Activated CD8-positive, alpha-beta memory T cell treated with anti-CD3 and anti-CD28 coated beads for 36 hours (primary cell): ENCODE data around the gene PSD. TPM values are rescaled to one million over a fixed set of nuclear protein-coding genes. Genes with fewer than 3 reads are reported as not detected.

Experiments used
- CTCF ChIA-PET: fragments of 350-600 bp; sonication (Branson Sonifier 250); formaldehyde crosslinking; loops from one replicate; lab custom pipeline; 2021; ENCODE audit warnings: antibody characterized with exemption; lab: Charles Lee
- POLR2A ChIA-PET: fragments of 350-600 bp; sonication (Branson Sonifier 250); formaldehyde crosslinking; loops from one replicate; lab custom pipeline; 2021; ENCODE audit warnings: antibody characterized with exemption; lab: Charles Lee
- total RNA-seq, 2 experiments: library from RNA; stranded (reverse); gene quantifications; one replicate each; pipeline ENCODE4 v1.2.3, GENCODE V29; 2021

The PSD gene
- total RNA-seq, 2 experiments from 2014 or later: 3.6 to 4.9 TPM

DNA sequence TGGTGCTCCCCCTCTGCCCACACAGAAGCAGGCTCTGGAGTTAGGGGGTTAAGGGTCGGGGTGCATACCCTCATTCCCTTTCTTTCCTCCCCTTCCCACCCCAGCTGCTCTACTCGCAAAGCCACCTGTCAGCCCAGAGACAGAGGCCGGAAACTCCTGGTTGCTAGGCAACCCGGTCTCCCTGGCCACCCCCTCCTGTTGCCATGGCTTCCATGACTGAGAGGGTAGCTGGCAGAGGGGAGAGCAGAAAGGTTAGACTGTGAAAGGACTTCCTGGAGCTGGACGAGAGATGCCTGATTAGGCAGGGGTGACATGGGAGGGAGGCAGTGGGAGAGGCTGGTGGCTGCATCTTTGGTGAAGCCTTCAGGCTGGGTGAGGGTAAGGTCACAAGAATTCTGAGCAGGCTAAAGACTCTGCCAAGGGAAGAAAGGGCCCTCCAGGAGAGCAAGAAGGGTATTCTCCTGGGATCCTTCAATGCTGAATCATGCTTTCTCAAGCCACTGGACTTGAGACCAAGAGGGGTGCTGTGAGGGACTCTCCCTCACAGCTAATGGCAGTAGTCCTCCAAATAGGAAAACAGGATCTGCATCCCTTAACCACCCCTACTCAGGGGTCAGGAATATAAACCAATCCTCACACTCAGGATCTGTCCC is 5.4 kb downstream of the PSD start:
- ChIA-PET CTCF (interaction anchor here (0.7 to 3.3 kb wide), 4 partner anchors 10 to 171 kb away, joined by 3 to 18 read pairs (median 3); no protein-coding TSS in a partner anchor), POLR2A (interaction anchor here (0.5 kb wide), 1 partner anchor 111 kb away, joined by 4 read pairs; no protein-coding TSS in a partner anchor)

DNA sequence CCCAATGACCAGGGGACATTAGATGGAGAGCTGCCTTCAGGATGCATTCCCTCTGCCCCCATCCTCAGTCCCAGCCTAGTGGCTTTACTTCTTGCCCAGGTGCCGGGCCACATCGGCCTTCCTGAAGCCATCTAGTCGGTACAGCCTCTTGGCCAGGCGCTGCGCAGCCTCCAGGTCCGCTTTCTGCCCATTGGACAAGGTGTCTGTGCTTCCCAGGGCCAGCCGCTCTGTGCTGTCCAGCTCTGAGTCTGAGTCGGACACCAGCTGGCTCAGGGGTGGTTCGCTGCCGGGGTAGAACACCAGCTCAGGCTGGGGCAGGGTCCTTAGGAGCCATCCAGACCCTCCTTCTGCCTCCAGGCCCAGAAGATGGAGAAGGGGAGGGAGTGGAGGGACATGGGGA is 6.3 kb downstream of the PSD start:
- CTCF ChIA-PET: interaction anchor here (0.7 to 3.3 kb wide), 6 partner anchors 9 to 171 kb away, joined by 3 to 18 read pairs (median 3); no protein-coding TSS in a partner anchor
- POLR2A ChIA-PET: interaction anchor here (0.8 to 1.0 kb wide), 2 partner anchors 9 to 16 kb away, joined by 3 to 5 read pairs; partner anchors contain the start of gene NFKB2

DNA sequence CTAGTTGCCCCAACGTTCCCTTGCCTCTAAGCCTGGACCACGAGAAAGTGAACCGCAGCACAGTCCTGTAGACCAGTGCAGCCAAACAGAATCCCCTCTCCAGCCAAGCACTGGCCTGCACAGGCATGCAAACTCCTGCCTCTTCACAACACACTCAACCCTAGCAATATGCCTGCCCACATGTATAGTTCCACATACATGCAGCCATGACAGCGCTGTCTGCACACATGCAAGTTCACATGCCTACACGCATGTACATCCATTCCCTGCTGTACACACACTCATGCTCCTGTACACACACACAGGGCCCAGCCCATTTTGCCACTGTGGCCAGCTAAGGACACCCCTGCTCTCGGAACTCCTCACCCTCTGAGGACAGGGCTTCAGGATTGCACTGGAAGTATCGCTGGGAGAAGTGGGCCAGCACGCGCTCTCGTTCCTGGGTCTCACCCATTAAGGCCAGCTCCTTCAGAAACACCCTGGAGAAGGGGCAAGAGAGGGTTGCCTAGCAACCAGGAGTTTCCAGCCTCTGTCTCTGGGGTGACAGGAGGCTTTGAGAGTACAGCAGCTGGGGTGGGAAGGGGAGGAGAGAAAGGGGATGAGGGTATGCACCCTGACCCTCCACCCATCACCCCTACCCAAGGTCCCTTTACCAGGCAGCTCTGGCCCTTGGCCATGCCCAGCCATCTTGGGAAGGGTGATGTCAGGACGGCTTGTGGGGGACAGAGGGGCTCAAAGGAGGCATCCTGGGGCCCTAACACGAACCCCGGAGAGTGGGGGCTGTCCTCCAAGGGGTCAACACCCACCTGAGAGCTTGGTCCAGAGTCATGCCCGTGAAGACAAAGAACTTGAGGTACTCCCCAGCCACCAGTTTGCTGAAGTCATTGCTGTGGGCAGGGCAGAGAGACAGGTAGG is 7.0 kb downstream of the PSD start:
- ChIA-PET POLR2A (interaction anchor here (0.8 to 2.1 kb wide), 3 partner anchors 8 to 16 kb away, joined by 3 to 5 read pairs (median 5); partner anchors contain the start of genes FBXL15 and NFKB2), CTCF (interaction anchor here (0.6 to 3.3 kb wide), 8 partner anchors 8 to 279 kb away, joined by 3 to 18 read pairs (median 3); partner anchors contain the start of genes CUEDC2, FBXL15 and PPRC1)

DNA sequence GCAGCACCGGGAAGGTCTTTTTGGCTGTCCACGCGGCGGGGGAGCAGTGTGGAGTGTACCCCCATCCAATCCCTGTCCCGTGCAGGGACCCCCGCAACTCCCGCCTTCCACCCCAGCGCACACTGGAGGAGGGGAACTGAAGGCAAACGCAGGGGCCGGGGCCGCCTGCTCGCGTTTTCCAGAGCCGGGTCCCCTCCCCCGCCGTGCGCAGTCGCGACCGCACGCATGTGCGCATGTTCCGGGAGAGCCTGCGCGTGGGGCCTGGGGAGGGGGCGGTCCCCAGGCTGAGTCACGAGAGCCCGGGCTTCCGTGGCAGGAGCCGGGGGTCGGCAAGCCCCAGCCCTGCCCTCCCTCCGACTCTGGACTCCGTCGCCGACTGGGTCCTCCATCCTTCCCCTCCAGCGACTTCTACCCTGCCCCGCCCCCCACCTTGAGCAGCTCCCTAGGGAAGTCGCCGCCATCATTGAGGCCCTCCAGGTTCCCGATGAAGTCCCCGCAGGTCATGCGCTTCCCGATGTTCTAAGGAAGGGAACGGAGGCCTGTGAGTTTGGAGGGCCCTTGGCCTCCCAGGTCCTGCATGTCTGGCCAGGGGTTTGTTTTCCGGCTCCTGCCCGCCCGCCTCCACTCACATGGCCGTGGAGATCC is 8.0 kb downstream of the PSD start:
- POLR2A ChIA-PET: interaction anchor here (2.1 kb wide), 1 partner anchor 10 kb away, joined by 5 read pairs; the partner anchor contains the start of gene FBXL15
- CTCF ChIA-PET: interaction anchor here (0.6 to 1.8 kb wide), 9 partner anchors 10 to 278 kb away, joined by 3 to 8 read pairs (median 3); partner anchors contain the start of genes CUEDC2, FBXL15 and PPRC1

DNA sequence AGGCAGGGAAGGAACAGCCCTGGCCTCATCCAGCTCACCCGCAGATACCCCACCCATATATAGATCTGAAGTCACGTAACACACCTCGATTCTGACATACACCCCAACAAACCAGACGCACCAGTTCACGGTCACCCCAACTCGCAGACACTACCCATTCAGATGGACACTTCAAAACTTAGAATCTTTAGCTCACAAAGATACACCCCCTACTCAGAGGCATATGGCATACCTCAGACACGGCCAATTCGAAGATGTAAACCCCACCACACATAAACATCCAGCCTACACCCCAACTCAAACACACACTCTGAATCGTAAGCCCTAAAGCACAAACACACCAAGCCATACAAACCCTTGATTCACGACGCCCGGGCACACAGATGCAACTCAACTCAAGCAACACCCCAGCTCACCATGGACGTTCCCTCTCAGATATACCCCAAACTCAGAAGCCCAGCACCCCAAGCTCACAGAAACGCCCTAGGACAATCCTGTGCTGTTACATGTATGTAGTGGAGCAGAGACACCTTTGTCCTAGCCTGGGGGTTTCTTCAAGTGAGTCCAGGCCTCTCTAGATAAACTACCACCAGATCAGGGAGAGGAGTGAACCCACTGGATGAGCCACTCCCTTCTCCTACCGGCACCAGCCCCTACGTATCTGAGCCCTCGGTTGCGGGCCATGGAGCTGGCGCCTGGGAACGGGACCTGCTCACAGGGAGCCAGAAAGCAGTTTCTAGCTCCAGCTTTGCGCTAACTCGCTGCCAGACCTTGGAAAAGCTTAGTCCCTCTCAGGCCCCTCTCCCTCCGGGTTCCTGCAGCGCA is 8.8 kb downstream of the PSD start:
- CTCF ChIA-PET: interaction anchor here (0.8 to 1.8 kb wide), 7 partner anchors 10 to 181 kb away, joined by 3 to 8 read pairs (median 4); partner anchors contain the start of genes CUEDC2 and FBXL15

DNA sequence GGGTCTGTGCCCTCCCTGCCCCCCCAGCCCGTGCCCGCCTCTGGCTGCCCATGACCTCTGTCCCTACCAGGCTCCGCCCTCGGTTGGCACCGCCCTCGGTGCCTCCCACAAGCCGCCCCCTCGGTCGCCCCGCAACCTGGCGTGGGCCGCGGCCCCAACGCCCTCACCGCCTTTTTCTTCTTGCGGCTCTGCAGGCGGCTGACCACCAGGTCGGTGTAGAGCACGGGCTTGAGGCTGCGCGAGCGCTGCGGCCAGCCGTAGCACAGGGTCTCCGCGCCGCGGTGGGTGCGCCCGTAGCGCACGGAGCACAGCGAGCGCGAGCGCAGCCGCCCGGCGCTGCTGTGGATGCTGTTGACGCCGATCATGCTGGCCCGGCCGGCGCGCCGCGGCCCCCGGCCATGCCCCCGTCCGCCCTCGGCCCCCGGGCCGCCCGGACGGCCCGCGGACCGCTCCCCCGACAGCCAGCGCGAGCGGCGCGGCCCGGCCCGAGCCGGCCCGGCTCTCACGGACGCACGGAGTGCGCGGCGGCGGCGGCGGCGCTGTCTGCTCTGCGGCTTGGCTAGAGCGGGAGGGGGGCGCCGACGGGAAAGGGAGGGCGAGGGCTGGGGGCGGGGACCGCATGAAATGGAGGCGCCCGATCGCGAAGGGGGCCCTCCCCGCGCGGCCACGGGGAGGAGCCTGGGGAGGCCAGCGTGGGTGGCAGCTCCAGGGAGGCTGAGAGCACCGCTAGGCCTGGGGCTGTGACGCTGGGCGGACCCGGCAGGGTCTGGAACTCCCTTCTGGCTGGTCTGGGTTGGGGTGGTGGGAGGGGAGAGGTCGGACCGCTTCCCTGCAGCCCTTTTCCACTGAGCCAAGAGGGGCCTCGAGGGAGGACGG is 9.6 kb downstream of the PSD start:
- POLR2A ChIA-PET: interaction anchor here (0.6 to 0.8 kb wide), 2 partner anchors 9 to 45 kb away, joined by 3 to 7 read pairs; no protein-coding TSS in a partner anchor

More for the DNA sequence above, 8.8 kb downstream of the PSD start:
- POLR2A ChIA-PET: interaction anchor here (0.6 to 2.1 kb wide), 3 partner anchors 9 to 44 kb away, joined by 3 to 7 read pairs (median 5); partner anchors contain the start of gene FBXL15

DNA sequence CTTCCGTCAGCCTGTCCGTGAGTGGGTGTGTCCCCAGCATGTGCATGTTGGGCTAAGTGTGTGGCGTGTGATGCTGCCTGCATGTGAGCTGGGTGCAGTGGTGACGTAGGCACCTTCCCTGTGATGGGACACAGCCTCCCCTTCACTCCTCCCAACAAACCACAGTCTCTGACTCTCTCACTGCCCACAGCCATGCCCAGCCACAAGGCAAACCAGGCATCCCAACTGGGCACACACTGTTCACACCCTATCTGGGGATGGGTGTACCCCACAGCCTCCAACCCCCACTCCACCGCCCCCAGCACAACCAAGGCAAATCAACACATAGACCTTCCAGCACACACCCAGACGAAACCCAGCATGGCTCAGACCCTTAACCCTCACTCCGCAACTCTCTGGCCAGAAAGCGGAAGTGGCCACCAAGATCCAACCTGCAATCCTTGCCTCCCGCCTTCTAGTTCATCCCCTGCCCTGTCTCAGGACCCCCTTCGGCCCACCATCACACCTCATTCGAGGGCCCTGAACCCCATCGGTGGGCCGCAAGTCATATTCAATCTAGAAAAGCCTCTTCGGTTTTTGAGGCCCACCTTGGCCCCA is 10.4 kb downstream of the PSD start:
- ChIA-PET CTCF (interaction anchor here (2.3 kb wide), 1 partner anchor 14 kb away, joined by 5 read pairs; no protein-coding TSS in a partner anchor), POLR2A (interaction anchor here (1.2 kb wide), 1 partner anchor 13 kb away, joined by 9 read pairs; the partner anchor contains the start of gene NFKB2)

More for the DNA sequence above, 9.6 kb downstream of the PSD start:
- CTCF ChIA-PET: interaction anchor here (1.0 to 2.3 kb wide), 5 partner anchors 9 to 177 kb away, joined by 4 to 8 read pairs (median 5); partner anchors contain the start of gene FBXL15

DNA sequence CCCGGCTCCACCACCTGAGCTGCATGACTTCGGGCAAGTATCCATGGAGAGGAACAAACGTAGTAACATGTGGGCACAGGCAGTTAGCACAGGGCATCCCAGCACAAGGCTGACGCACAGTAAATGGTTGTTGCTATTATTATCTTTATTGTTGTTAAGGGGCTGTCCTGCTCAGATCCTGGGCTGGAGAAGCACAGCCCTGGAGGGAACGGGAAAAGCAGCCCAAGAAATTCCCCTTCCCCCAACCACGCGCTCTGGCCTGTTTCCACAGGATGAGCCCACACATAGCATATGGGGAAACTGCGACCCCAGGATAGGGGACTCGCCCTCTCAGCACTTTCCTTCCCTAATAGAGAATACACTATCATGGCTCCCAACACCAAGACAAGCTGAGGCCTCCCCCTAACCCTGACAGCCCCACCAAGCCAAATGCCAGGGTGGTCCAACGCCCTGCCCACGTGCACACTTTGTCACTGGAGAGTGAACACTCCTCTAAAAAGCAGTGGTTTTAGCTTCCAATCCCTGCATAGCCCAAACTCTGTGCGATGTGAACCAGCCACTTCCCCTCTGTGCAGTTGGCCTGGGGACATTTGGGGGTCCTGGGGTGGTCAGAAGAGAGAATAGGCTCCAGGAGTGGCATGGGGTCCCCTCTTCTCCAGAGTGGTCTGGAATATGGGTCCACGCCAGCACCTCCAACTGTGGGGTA is 11.0 kb downstream of the PSD start:
- ChIA-PET CTCF (interaction anchor here (0.6 to 2.3 kb wide), 3 partner anchors 8 to 14 kb away, joined by 3 to 5 read pairs (median 4); no protein-coding TSS in a partner anchor), POLR2A (interaction anchor here (0.6 to 1.2 kb wide), 3 partner anchors 12 to 270 kb away, joined by 3 to 9 read pairs (median 3); partner anchors contain the start of gene NFKB2)

DNA sequence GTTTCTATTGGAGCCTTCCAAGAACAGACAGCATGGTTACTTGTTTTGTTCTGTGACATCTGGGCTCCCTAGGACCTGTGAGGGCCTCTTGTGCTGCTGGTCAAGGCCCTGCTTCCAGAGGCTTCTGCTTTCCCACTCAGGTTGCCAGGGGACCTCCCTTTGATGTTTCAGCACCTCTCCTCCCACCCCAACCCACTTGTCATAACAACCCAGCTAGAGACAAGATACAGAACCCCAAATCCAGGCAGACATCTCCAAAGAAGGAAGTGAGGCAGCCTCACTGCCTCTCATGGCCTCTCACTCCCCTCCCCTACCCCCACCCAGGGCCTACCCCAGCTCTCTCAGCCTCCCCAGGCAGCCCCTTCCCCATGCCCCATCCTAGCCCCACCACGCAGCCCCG is 11.8 kb downstream of the PSD start:
- ChIA-PET CTCF (interaction anchor here (0.8 to 2.3 kb wide), 4 partner anchors 13 to 177 kb away, joined by 4 to 5 read pairs (median 4); no protein-coding TSS in a partner anchor), POLR2A (interaction anchor here (0.6 to 2.9 kb wide), 6 partner anchors 9 to 42 kb away, joined by 3 to 15 read pairs (median 4); partner anchors contain the start of genes FBXL15 and NFKB2)

DNA sequence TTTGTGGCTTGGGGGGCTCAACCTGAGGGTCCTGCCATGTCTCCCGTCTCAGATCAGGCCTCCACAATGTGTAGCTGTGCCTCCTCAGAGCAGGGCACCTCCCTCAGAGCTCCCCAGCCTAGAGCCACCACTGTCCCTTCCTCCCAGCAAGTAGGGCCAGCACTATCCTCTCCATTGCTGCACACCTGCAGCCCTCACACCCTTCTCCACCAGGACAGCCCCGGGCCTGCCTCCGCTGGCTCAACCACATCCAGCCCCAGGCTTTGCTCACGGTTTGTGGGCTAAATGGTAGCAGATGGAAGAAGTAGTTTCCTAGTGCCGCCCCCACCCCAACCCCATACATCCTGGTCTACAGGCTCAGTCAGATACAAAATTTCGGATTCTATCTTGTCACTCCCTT is 13.0 kb downstream of the PSD start:
- ChIA-PET POLR2A (interaction anchor here (0.8 to 2.9 kb wide), 4 partner anchors 11 to 56 kb away, joined by 3 to 15 read pairs (median 4); partner anchors contain the start of genes FBXL15 and NFKB2), CTCF (interaction anchor here (0.6 to 3.1 kb wide), 8 partner anchors 10 to 308 kb away, joined by 3 to 23 read pairs (median 3); partner anchors contain the start of genes FBXL15 and NFKB2)

DNA sequence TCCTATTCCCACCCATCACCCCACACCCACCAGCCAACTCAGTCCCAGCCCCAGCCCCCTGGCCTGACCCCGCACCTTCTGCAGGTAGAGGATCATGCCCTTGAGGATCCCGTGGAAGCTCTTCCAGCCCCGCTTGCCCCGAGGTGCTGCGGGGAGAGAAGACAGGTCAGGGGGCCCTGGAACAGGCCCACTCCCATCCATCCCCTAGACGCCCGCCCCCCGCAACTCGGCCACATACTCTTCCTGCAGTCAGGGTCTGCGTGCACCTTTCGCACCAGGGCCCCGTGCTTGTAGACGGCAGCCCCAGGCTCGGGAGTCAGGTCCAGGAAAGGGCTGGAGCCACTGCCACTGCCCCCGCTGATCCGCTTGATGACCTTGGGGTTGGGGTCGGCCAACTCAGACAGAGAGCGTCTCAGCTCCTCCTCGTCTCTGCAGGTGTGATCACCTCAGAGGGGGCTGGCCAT is 13.4 kb downstream of the PSD start:
- CTCF ChIA-PET: interaction anchor here (0.6 to 3.1 kb wide), 4 partner anchors 17 to 307 kb away, joined by 3 to 23 read pairs (median 3); partner anchors contain the start of gene FBXL15
- POLR2A ChIA-PET: interaction anchor here (0.8 to 2.9 kb wide), 4 partner anchors 10 to 57 kb away, joined by 3 to 15 read pairs (median 4); partner anchors contain the start of genes FBXL15 and NFKB2

DNA sequence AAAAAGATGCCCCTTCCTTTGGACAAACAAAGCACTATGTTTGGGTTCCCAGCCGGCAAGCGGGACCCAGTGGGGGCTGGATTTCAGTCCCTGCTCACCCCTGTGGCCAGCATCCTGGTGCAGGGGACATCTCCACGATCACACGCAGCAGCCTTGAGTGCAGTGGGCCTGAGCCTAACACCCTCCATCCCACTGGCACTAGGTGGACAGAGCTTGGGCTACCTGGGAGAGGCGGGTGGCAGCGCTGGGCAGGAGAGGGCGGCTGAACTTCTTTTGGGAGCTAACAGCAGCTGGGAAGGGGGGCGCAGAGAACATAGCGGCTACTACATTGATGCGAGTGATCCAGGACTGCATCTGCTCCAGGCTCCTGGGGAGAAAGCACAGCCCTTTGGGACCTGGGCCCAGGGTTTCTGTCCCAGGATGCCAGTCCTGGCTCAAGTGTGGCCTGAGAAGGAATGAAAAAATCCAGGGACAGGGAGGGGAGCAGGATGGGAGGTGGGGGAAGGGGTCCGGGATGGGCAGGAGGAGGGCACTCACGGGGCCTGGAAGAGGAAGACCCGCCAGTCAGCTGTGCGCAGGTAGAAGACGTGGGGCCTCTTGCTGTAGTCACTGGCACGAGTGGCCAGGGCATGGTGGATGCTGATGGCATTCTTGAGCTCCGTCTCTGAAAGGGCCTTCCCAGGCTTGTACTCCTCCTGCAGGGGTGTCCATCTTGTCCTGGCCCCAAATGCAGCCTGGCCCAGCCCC is 14.1 kb downstream of the PSD start:
- ChIA-PET POLR2A (interaction anchor here (0.6 to 2.9 kb wide), 6 partner anchors 9 to 68 kb away, joined by 3 to 15 read pairs (median 5); partner anchors contain the start of genes C10orf95, FBXL15 and NFKB2), CTCF (interaction anchor here (0.6 to 3.1 kb wide), 5 partner anchors 10 to 1346 kb away, joined by 3 to 23 read pairs (median 3); partner anchors contain the start of gene FBXL15)

DNA sequence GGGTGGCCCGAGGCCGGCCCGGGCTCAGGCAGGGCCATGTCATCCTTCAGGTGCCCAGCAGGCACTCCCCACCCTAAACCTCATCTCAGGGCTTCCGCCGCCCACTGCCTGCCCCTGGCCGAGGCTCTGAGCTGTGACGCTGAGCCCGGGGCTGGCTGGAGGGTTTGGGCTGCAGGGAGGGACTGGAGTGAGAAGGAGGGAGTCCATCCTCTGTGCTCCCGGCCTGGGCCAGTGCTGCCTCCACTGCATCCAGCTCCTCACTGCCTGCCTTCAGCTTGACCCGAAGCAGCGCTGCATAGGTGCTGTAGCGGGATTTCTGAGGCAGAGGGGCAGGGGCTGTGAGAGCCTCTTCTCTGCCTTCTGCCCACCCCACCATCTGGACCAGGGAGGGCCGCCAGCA is 15.5 kb downstream of the PSD start:
- CTCF ChIA-PET: interaction anchor here (0.6 to 3.1 kb wide), 4 partner anchors 9 to 260 kb away, joined by 3 to 23 read pairs (median 4); partner anchors contain the start of gene FBXL15
- POLR2A ChIA-PET: interaction anchor here (0.8 to 1.0 kb wide), 2 partner anchors 9 to 49 kb away, joined by 3 to 6 read pairs; partner anchors contain the start of gene C10orf95
